GM12878 (cell line): ENCODE measurements around the gene STOML2. TPM values are rescaled to one million over a fixed set of nuclear protein-coding genes. Genes with fewer than 3 reads are reported as not detected.

Source experiments
- DPF2 ChIP-seq: fragments of 450-650 bp; IDR thresholded peaks from 2 replicates; pipeline ENCODE4 v1.6.1; 2017; ENCODE audit warnings: mild to moderate bottlenecking
- GATAD2B ChIP-seq: fragments of 450-650 bp; conservative IDR thresholded peaks from 2 replicates; pipeline ENCODE4 v1.6.1; 2017; ENCODE audit warnings: low read depth, mild to moderate bottlenecking, moderate library complexity
- HDAC6 ChIP-seq: fragments of 200-600 bp; sonication (generic); IDR thresholded peaks from one replicate; pipeline ENCODE4 v1.8.0; 2017; ENCODE audit warnings: antibody characterized with exemption; ENCODE audit not compliant: unreplicated experiment
- IKZF2 ChIP-seq, 2 experiments: fragments of 450-650 bp; IDR thresholded peaks; 2 replicates each; pipeline ENCODE4 v1.6.1; 2017; ENCODE audit warnings: mild to moderate bottlenecking in 2 of 2, moderate library complexity in 2 of 2
- JUNB ChIP-seq: IDR thresholded peaks from 2 replicates; pipeline ENCODE4 v1.6.1; 2016; ENCODE audit warnings: antibody characterized with exemption, mild to moderate bottlenecking
- KAT2A ChIP-seq: conservative IDR thresholded peaks from 2 replicates; pipeline ENCODE4 v1.6.1; 2011; ENCODE audit warnings: low read depth, low read length; ENCODE audit not compliant: control insufficient read depth
- KDM1A ChIP-seq: fragments of 200-600 bp; sonication (generic); IDR thresholded peaks from 2 replicates; pipeline ENCODE4 v1.6.1; 2016; ENCODE audit warnings: borderline replicate concordance
- MAX ChIP-seq: IDR thresholded peaks from 2 replicates; pipeline ENCODE4 v1.6.1; 2012; ENCODE audit warnings: low read depth, low read length, improper control_type of control experiment
- MEF2A ChIP-seq: IDR thresholded peaks from 2 replicates; pipeline ENCODE4 v1.6.1; 2011; ENCODE audit warnings: low read depth, mild to moderate bottlenecking, low read length, moderate library complexity; ENCODE audit not compliant: insufficient read depth
- NFYA ChIP-seq: IDR thresholded peaks from 2 replicates; pipeline ENCODE4 v1.6.1; 2011; ENCODE audit warnings: low read depth, mild to moderate bottlenecking, low read length, improper control_type of control experiment, borderline replicate concordance
- RFX5 ChIP-seq: IDR thresholded peaks from 2 replicates; pipeline ENCODE4 v1.6.1; 2011; ENCODE audit warnings: low read depth, low read length, improper control_type of control experiment
- RUNX3 ChIP-seq: IDR thresholded peaks from 2 replicates; pipeline ENCODE4 v1.6.1; 2012; ENCODE audit warnings: low read length, inconsistent platforms
- SREBF2 ChIP-seq: IDR thresholded peaks from 2 replicates; pipeline ENCODE4 v1.6.1; 2012; ENCODE audit warnings: mild to moderate bottlenecking, low read length
- SRF ChIP-seq, 2 experiments: IDR thresholded peaks; 2 replicates each; pipeline ENCODE4 v1.6.1; 2011; ENCODE audit warnings: low read depth in 2 of 2, low read length in 2 of 2, mild to moderate bottlenecking in 1 of 2, moderate library complexity in 1 of 2
- STAT1 ChIP-seq: fragments of 450-650 bp; conservative IDR thresholded peaks from 2 replicates; pipeline ENCODE4 v1.6.1; 2014; ENCODE audit warnings: antibody characterized with exemption, mild to moderate bottlenecking
- SUPT20H ChIP-seq: IDR thresholded peaks from 2 replicates; pipeline ENCODE4 v1.6.1; 2011; ENCODE audit warnings: low read depth, mild to moderate bottlenecking, low read length, moderate library complexity, borderline replicate concordance; ENCODE audit not compliant: control insufficient read depth
- TCF12 ChIP-seq: IDR thresholded peaks from 2 replicates; pipeline ENCODE4 v1.6.1; 2011; ENCODE audit warnings: low read depth, mild to moderate bottlenecking, low read length
- YY1 ChIP-seq: IDR thresholded peaks from 2 replicates; pipeline ENCODE4 v1.6.1; 2011; ENCODE audit warnings: low read depth, mild to moderate bottlenecking, low read length
- ZNF384 ChIP-seq: IDR thresholded peaks from 2 replicates; pipeline ENCODE4 v1.6.1; 2012; ENCODE audit warnings: low read depth, mild to moderate bottlenecking, low read length, improper control_type of control experiment, borderline replicate concordance
- polyA plus RNA-seq, 11 experiments: library from polyadenylated mRNA; depleted of rRNA in 4 of 11; unstranded in 6 of 11; stranded (reverse) in 5 of 11; fragments of >200 nt; fragmentation: Nextera tagmentation in 4 of 11; fragmentation: Illumina TruSeq in 1 of 11; extraction: Ambion mirVana in 4 of 11; extraction: Trizol in 1 of 11; gene quantifications; 1 replicate in 1 of 11; 2 replicates in 10 of 11; pipeline versions ENCODE4 v1.2.1 to v1.2.3, GENCODE V29; 2011 to 2016; ENCODE audit warnings: inconsistent platforms in 2 of 11, missing spikeins in 2 of 11, low read depth in 1 of 11
- total RNA-seq, 4 experiments: library from RNA; depleted of rRNA in 3 of 4; stranded (reverse); fragments of >200 nt in 3 of 4; fragmentation: Illumina TruSeq in 1 of 4; extraction: Trizol in 1 of 4; gene quantifications; 2 replicates each; pipeline versions ENCODE4 v1.2.1 to v1.2.3, GENCODE V29; 2013 to 2021
- TF ChIP-seq, protein P1 (sequence below): IDR thresholded peaks from 2 replicates; pipeline ENCODE4 v1.6.1; 2011; ENCODE audit warnings: low read depth, low read length, improper control_type of control experiment, borderline replicate concordance
- TF ChIP-seq, protein P2 (sequence below): fragments of 450-650 bp; IDR thresholded peaks from 2 replicates; pipeline ENCODE4 v1.6.1; 2014; ENCODE audit warnings: mild to moderate bottlenecking
- TF ChIP-seq, protein P3 (sequence below): fragments of 450-650 bp; IDR thresholded peaks from 2 replicates; pipeline ENCODE4 v1.6.1; 2017; ENCODE audit warnings: antibody characterized with exemption, mild to moderate bottlenecking, moderate library complexity

STOML2 gene
- total and polyA plus RNA-seq, 10 of the 15 experiments (the other 5 are each of a cell fraction or from before 2014, with no cell fraction given), result 112 to 284 (median 207) TPM

GRCh38 chr9:35102769-35103659 is at the start of gene STOML2 (continued):
- no peak for TF ChIP-seq HDAC6
- peak; percentile 13; the same call in 1 of the 2 replicates for TF ChIP-seq DPF2
- TF ChIP-seq RUNX3, result peak; percentile 76
- no peak for TF ChIP-seq SUPT20H
- TF ChIP-seq NFYA, result peak; percentile 22; the same call in 1 of the 2 replicates
- peak; percentile 22 to 86; a peak in 3 of 4 replicates for TF ChIP-seq SRF (IDR thresholded peaks at IDR 0.05; ENCODE audit: low read depth in 2 of 2, low read length in 2 of 2)
- TF ChIP-seq JUNB, result no peak
- 0 out of 2 replicates have a peak, but pooled peaks have one; percentile 18 for TF ChIP-seq TCF12
- TF ChIP-seq, protein P1, sequence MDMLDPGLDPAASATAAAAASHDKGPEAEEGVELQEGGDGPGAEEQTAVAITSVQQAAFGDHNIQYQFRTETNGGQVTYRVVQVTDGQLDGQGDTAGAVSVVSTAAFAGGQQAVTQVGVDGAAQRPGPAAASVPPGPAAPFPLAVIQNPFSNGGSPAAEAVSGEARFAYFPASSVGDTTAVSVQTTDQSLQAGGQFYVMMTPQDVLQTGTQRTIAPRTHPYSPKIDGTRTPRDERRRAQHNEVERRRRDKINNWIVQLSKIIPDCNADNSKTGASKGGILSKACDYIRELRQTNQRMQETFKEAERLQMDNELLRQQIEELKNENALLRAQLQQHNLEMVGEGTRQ, result no peak
- peak; percentile 50 to 73; a peak in 3 of 4 replicates for TF ChIP-seq IKZF2 (IDR thresholded peaks at IDR 0.05)
- TF ChIP-seq SREBF2, result peak; percentile 57
- no peak for TF ChIP-seq KAT2A
- TF ChIP-seq, protein P2, sequence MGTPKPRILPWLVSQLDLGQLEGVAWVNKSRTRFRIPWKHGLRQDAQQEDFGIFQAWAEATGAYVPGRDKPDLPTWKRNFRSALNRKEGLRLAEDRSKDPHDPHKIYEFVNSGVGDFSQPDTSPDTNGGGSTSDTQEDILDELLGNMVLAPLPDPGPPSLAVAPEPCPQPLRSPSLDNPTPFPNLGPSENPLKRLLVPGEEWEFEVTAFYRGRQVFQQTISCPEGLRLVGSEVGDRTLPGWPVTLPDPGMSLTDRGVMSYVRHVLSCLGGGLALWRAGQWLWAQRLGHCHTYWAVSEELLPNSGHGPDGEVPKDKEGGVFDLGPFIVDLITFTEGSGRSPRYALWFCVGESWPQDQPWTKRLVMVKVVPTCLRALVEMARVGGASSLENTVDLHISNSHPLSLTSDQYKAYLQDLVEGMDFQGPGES, result peak; percentile 67
- TF ChIP-seq, protein P3, sequence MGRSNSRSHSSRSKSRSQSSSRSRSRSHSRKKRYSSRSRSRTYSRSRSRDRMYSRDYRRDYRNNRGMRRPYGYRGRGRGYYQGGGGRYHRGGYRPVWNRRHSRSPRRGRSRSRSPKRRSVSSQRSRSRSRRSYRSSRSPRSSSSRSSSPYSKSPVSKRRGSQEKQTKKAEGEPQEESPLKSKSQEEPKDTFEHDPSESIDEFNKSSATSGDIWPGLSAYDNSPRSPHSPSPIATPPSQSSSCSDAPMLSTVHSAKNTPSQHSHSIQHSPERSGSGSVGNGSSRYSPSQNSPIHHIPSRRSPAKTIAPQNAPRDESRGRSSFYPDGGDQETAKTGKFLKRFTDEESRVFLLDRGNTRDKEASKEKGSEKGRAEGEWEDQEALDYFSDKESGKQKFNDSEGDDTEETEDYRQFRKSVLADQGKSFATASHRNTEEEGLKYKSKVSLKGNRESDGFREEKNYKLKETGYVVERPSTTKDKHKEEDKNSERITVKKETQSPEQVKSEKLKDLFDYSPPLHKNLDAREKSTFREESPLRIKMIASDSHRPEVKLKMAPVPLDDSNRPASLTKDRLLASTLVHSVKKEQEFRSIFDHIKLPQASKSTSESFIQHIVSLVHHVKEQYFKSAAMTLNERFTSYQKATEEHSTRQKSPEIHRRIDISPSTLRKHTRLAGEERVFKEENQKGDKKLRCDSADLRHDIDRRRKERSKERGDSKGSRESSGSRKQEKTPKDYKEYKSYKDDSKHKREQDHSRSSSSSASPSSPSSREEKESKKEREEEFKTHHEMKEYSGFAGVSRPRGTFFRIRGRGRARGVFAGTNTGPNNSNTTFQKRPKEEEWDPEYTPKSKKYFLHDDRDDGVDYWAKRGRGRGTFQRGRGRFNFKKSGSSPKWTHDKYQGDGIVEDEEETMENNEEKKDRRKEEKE, result no peak
- no peak for TF ChIP-seq ZNF384
- TF ChIP-seq YY1, result peak; percentile 88
- no peak for TF ChIP-seq KDM1A
- peak; percentile 72; the same call in 1 of the 2 replicates for TF ChIP-seq STAT1
- peak; percentile 92 for TF ChIP-seq RFX5
- TF ChIP-seq GATAD2B, result peak; percentile 76
- no peak for TF ChIP-seq MEF2A
- peak; percentile 85 for TF ChIP-seq MAX
